Central memory CD4-positive, alpha-beta T cell (primary cell): ENCODE results near the gene PHF20.
"Not testable (repeated sequence)": the region's sequence is repeated elsewhere in the genome, so short reads cannot be mapped to it uniquely, and the experiment has no call there.

ENCODE experiments used
- DNase-seq: peaks from one replicate; pipeline ENCODE4 v3.0.0; 2022

Gene PHF20

GRCh38 chr20:35739294-35740163, 32.3 kb upstream of the PHF20 start:
- DNase-seq = no peak

GRCh38 chr20:35741892-35742740, 29.7 kb upstream of the PHF20 start, which contains the start of gene RBM39:
Gene RBM39, minus strand, starts transcription at chr20:35742260. Its CDS starts 1,386 bp downstream, at chr20:35740874.
- DNase-seq = peak; percentile 100

DNA sequence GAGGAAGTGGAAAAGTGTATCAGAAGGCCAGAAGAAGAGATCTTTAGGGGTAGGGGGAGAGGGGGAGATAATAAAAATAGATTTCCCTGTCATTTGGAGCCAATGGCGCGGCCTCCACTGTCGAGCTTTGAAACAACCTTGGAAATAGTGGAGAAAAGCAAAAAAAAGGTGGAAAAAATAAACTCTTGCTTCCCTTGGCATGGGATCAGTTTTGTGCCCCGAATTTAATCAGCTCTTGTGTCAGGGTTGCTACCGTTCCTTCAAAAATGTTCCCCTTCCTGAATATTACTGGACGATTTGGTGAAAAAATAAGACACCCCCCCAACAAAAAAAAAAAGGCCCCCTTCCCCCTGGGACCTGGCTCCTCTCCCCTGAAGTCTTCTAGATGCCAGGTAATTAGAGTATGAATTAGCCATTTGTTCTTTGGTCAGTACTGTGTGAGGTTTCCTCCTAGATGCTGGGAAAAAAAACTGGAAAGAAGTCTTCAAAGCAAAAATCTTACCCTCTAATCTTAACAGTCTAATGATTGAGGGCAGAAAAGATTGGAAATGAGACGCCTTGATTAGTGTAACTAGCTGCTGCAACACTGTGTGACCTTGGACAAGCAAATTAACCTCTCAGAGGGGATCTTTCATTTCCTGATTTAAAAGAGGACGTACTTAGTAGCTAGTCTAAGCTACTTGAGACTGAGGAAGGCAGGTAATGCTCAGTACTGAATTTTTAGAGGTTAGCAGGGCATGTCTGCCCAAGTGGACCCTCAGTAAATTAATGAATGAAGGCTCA, 28.9 kb upstream of the PHF20 start:
- DNase-seq = peak; percentile 36

DNA sequence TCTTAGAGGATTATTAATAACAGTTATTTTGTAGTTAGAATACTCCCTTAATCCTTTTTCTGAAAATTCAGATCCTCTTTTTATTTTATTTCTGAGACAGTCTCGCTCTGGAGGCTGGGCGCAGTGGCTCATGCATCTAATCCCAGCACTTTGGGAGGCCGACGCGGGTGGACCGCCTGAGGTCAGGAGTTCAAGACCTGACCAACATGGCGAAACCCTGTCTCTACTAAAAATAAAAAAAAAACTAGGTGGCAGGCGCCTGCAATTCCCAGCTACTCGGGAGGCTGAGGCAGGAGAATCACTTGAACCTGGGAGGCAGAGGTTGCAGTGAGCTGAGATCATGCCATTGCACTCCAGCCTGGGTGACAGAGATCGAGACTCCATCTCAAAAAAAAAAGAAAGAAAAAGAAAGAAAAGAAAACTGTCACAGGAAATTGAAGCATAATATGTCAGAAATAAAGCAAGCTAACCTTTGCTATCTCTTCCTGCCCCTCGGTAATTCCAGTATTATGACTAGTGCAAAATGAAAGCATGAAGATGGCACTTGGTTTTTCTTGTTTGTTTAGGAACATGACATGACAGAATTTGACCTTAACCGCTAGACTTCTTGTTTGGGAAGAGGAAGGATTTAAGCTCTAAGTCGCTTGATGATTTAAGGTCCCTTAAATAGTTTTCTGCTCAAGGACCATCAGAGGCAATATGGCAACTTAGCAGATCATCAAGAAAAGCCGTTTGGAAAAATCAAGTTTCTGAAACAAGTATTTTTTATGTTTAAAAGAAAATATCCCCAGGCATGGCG, 27.9 kb upstream of the PHF20 start:
- DNase-seq = no peak

- DNase-seq = not testable (repeated sequence)
Measured at GRCh38 chr20:35744492-35744841, 27.3 kb upstream of the PHF20 start.

GRCh38 chr20:35750611-35751010, 21.2 kb upstream of the PHF20 start:
- DNase-seq = no peak

GRCh38 chr20:35756404-35756803, 15.4 kb upstream of the PHF20 start:
- DNase-seq = no peak

DNA sequence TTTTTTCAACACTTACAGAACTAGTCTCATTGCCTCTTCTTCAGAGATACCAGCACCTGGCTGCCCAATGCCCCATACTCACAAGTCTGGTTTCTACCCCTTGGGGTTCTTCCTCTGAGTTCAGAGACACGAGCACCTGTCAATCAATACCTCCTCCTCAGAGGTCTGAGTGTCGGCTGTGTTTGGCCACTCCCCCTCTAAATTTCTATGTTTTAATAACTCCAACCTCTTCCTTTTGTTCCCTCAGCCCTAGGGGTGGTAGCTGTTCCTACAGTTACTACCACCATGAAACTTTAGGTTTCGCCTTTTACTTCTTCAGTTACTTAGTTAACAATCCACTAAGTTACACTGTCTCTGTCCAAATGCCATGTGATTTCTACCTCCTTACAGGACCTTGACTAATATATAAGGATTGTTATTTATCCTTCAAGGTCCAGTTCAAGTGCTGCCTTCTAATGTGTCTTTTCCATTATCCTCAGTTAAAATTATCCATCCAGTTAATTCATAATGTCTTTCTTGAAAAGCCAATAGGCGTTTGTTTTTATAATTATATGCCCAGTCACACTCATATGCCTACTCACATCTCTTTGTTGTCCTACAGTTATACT, 14.6 kb upstream of the PHF20 start:
- DNase-seq = no peak

GRCh38 chr20:35761548-35761947, 10.3 kb upstream of the PHF20 start:
- DNase-seq = not testable (repeated sequence)

DNA sequence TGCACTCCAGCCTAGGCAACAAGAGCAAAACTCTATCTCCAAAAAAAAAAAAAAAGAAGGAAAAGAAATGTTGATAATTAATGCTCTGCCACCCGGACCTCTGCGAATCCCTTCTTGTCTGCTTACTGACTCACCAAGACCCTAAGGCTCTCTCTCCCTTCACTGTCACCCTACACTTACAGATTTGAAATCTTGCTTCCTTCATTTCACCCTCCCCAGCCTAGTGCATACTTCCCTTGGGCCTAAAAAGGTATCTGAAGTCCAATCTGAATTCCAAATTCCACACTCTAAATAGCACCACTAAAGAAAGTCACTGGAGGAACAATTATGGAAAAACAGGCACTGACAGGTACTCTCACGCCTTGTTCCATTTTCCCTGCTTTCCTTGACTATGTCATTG, 9.4 kb upstream of the PHF20 start:
- DNase-seq = no peak

DNA sequence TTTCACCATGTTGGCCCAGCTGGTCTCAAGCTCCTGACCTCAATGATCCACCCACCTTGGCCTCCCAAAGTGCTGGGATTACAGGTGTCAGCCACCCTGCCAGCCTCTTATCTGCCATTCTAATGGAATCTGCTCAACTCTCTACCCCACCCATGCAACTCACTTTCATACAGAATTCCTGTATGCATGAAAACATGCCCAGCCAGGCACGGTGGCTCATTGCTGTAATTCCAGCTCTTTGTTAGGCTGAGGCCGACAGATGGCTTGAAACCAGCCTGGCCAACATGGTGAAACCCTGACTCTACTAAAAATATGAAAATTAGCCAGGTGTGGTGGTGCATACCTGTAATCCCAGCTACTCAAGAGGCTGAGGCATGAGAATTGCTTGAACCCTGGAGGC, 6.9 kb upstream of the PHF20 start:
- not testable (repeated sequence) for DNase-seq

DNA sequence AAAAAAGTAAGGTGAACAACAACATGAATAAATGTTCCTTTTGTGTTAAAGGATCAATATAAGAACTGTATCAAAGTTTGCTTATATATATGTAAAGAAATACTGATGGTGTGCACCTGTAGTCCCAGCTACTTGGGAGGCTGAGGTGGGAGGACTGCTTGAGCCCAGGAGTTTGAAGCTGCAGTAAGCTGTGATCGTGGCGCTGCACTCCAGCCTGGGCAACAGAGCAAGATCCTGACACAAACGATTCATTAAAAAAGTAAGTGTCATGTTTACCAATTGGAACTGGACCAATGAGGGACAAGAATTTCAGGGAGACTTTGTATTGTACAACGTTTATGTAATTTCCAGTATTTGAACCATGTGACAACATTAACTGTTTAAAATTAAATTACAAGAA, 5.0 kb upstream of the PHF20 start:
- no peak for DNase-seq

DNA sequence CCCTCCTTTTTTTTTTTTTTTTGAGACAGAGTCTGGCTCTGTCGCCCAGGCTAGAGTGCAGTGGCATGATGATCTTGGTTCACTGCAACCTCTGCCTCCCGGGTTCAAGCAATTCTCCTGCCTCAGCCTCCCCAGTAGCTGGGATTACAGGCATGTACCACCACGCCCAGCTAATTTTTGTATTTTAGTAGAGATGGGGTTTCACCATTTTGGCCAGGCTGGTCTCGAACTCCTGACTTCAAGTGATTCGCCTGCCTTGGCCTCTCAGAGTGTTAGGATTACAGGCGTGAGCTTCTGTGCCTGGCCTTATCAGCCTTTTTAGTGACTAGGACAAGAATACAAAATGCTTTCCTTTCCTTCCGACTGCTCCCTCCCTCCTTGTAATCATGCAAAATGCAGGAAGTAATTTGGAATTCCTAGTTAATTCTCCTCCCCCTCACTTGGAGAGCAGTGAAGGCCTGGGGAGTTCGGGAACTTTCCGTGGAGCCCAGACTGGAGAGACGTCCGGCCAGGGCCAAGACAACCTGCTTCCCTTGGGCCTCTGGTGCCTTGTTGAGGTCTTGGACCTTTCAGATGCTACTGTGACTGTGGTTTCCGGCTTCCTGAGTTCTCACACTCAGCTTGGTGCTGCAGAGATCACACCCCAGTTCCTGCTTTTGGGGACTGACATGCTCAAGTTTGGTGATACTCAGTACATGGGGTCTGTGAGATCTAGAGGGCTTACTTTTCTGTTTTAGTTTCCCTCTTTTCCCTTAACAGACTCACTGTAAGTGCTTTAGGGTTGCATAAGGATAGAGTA, 3.9 kb upstream of the PHF20 start:
- peak; percentile 78 for DNase-seq

- DNase-seq = no peak
Measured at GRCh38 chr20:35768731-35769664, 2.8 kb upstream of the PHF20 start.

- DNase-seq = no peak
Measured at GRCh38 chr20:35771367-35771688, 487 bp upstream of the PHF20 start.

DNA sequence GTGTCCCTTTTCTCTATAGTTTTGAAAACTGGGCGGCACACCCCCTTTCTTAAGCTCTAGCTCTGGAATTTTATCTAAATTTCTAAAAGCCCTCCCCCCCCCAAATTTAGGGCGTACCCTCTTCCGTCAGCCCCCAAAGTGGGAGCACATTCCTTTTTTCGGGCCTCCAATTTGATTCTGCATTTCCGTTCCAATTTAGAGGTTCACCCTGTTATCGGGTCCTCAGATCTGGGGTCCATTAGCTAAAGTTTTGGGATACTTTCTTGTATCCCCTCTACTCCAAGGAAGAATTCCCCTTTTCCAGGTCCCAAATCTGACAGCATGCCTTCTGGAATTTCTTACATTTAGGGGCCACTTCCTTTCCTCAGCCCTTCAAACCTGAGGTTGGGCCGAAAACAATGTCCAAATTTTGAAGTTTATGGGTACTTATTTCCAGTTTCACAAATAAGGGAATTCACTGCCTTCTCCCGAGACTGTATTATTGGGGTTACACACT, 796 bp downstream of the PHF20 start:
- no peak for DNase-seq

DNA sequence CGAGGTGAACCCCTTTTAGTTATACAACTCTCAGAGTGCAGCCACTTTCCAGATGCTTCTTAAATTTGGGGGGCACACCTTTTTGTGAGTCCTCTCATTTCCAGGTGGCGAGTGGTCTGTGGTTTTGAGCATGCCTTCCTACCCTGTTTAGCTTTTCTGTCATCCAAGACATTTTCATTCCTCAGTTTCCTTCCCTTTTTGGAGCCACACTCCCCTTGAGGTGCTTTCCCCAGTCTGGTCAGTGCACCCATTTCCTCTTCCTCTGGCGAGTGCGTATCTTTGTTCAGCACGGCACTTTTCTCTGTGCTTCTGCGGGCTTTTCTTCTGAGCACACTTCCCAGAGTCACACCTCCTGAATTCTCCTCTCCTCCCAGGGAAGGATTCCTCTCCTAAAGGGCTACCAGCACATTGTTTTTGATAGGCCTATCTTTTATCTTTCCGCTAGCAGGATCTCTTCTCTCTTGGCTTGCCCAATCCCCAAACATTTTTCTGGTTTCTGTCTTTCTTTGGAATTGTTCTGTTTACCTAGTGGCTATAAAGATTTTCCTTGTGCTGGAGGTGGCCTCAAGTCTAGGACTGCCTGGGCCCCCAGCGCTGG, 1.4 kb downstream of the PHF20 start:
- peak; percentile 49 for DNase-seq

GRCh38 chr20:35774391-35774790, 2.6 kb downstream of the PHF20 start:
- no peak for DNase-seq

DNA sequence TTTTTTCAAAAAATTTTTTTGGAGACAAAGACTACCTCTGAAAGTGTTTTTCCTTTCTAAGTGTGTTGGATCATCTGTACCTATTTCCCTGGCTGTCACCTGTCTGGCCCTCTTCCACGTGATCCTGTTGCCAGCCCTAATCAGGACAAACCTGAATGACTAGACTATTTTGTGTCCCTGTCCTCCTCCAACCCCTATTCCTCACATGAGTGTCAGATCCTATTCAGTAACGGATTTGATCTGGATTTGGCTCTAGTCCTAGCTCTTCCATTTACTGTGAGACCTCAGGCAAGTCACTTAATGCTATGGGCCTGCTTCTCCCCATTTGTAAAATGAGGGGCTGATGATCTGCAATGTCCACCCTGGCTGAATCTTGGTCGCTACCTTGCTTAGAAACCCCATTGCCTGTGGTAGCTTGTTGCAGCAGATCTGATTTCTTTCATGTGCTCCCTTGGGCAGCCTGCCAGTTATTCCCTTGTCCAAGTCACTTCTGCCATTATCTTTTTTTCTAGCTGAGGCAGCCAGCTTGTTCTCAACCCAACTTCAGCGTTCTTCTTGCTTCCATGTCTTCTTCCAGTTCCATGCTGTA, 4.8 kb downstream of the PHF20 start:
- DNase-seq = no peak
